HG03442 (cell line): ENCODE measurements around the gene ISLR.

ENCODE experiments used
- ATAC-seq: cut with Tn5 transposase; IDR thresholded peaks from one replicate; pipeline ENCODE4 v1.9.1; 2021; ENCODE audit warnings: mild to moderate bottlenecking, moderate library complexity; ENCODE audit not compliant: unreplicated experiment

Gene ISLR

DNA sequence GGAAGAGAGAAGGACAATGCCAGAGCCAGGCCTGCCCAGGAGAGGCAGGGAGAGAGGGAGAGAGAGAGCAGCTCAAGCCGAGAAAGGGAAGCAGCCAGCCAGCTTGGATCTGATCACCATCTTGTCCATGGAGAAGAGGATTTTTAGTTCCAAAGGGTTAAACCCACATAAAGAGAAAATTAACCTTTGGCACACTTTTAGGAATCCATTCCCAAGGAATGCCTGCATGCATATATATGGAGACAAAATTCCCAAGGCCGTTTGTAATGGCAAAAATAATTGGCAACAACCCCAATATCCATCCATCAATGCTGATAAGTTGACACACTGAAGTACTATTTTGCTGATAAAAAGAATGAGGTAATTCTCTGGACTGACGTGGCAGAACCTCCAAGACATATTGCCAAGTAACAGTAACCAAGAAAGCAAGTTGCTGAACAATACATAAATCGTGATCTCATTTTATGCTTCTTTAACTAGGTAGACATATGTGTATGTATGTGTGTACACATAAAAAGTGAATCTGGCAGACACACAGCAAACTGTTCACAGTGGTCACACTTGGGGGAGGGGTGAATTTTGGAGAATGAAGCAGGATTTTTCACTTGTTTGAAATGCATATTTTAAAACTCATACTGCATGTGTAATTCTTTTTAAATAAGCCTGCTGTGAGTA lies 36.6 kb downstream of the ISLR start:
- ATAC-seq = no peak

DNA sequence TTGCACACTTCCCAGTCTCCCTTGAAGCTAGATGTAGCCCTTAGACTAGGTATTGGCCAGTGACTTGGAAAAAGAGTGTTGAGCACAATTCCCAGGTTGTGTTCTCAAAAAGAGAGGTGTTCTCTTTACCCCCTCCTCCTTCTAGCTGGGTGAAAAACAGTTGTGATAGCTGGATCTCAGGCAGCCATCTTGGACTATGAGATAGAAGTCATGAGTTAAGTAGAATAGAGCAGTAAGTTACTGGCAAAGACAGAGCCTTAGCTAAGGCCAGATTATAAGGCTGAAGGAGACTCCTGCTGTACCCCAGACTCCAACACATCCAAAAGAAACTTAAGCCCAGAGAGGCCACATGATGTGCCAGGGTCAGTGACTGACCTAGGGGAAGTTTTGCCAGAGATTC lies 37.2 kb downstream of the ISLR start:
- no peak for ATAC-seq

DNA sequence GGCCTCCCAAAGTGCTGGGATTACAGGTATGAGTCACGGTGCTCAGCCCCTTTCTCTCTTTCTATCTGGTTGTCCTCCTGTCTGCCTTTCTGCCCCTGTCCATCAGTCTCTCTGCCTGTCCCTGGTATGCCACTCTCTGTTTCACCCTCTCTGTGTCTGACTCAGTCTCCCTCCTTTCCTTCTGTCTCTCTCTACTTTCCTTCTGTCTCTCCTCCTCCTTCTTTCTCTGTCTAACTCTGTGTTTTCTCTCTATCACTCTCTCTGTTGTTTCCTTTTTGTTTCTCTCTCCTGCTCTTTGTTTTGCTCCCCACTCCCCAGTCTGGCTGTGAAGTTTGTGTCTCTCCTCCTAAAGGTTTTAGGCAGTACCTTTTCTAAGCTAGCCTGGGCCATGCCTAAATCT lies 38.1 kb downstream of the ISLR start:
- no peak for ATAC-seq

DNA sequence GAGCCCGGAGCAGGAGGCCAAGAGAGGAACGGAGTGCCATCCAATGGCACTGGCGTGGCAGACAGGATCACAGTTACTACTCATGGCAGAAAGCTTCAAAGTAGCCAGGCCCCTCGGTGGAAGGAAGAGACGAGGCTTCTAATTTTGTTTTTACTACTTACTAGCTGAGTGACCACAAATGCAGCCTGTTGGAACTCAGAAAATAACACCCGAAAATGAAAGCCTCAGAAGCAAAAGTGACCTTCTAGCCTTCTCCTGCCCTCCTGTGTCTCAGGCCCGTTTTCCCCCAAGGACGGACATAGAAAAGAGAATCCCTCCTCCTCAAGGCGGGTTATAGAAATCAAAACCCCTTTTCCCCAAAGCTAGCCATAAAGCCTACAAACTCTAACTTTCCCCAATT lies 39.0 kb downstream of the ISLR start:
- no peak for ATAC-seq

DNA sequence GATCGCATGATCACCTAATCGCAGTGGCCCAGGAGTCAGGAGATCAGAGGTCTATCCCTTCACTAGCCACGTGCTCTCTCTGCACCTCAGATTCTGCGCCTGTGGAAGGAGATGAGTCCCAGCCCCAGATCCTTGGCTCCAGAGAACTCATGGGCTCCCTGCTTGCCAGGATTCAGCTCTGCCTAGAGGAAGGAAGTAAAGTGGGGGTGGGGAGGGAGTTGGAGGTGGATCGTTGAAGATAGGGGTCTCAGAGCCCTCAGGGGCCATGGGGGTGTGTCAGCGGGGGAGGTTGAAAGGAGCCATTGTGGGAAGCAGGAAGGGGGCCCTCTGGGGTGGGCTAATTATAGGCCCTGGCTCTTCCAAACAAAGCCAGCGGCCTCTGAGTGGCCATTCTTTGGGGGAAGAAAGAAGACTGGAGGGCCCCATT lies 40.4 kb downstream of the ISLR start:
- no peak for ATAC-seq

DNA sequence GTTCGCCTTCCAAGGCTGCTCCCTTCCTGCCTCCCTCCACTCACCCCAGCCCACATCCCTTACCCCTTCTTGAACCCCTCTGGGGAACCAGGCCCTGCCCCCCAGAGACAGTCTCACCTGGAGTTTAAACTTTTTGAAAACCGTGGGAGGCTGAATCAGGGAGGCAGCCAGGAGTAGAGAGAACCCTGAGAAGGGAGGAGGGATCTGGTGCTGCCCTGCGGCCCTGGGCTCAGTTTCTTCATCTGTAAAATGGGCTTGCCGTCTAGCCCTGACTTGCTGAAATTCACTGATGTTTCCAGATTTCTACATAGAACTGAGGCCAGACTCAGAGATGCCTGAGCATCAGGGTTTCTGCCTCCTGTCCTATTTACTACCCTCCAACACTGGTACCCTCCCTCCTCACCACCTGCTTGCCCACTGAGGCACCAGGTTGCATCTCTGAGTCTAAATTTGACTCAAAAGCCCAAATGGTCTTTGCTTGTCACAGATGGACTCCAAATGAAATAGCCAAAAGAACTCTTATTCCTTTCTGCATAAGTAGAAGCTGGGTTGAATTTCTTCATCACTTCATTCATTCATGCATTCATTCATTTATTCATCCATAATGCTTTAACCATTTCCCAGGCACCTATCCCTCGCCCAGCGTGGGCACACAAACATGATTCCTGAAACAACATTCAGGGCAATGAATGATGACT lies 41.0 kb downstream of the ISLR start:
- ATAC-seq = no peak

DNA sequence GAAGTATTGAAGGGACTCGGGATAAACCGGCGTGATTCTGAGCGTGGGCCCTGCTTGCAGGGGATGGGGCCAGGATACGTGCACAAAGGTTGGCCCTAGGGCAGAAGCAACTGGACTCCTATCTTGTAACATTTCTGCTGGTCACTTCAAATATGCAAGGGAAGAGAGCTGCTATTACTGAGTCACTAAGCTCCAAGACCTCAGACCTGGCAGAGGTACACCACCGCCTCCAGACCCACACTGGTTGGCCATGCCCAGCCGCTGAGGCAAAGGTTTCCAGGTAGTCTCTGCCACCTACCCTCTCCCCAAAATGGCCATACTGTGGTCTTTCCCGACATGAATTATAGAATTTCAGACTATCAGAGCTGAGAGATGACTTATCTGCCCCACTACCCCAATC lies 42.4 kb downstream of the ISLR start:
- ATAC-seq = no peak

DNA sequence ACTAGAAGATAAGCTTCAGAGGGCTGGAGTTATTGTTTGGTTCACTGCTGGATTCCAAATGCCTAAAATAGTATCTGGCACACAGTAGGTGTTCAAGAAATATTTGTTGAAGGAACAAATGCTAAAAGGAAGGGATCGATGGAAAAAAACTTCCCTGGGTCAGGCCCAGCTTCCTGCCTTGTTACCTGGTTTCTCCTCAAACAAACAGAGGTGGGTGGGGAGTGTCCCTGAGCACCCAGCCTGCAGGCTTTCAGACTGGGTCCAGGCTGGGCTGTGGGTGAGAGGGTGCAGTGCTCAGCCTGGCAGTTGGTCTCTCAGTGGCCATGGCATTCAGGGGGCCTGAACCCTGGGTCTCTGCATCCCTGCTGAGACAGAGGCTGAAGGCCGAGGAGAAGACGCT lies 43.4 kb downstream of the ISLR start:
- ATAC-seq = no peak

DNA sequence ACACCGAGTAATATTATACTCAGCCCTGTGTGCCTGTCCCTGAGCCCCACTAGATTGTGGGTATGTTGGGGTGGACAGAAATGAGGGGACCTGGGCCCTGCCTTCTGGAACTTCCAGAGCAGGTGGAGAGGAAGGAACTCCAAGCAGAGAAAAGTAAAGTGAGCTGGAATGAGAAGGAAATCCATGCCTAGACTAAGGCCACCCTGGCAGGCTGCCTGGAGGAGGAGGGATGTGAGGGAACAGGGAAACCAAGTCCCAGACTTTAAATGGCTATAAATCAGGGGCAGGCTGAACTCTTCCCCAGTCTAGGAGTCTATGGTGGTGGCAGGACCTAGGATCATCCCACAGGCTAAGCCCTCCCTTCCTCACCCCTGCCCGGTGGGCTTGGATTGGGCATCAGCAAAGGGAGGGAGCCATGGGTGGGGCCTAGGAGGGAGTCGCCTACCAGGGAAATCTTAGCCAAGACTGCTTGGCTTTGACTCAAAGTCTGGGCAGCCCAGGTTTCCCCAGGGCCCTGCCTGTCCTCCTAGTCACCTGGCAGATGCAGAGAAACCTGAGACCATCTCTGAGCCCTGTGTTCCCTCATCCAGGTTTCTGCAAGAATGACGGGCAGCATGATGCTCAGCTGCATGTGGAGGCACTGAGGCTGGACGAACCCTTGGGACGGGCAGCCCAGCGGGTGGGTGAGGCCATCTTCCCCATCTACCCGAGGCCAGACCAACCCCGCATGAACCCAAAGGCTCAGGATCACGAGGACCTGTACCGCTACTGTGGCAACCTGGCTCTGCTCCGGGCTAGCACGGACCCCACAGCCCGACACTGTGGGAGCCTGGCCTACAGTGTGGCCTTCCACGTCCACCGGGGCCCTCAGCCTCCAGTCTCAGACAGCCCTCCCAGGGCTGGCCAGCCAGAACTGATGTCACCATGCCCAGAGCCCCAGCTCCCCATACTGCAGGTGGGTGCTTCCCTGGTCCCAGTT lies 44.7 kb downstream of the ISLR start:
- no peak for ATAC-seq

DNA sequence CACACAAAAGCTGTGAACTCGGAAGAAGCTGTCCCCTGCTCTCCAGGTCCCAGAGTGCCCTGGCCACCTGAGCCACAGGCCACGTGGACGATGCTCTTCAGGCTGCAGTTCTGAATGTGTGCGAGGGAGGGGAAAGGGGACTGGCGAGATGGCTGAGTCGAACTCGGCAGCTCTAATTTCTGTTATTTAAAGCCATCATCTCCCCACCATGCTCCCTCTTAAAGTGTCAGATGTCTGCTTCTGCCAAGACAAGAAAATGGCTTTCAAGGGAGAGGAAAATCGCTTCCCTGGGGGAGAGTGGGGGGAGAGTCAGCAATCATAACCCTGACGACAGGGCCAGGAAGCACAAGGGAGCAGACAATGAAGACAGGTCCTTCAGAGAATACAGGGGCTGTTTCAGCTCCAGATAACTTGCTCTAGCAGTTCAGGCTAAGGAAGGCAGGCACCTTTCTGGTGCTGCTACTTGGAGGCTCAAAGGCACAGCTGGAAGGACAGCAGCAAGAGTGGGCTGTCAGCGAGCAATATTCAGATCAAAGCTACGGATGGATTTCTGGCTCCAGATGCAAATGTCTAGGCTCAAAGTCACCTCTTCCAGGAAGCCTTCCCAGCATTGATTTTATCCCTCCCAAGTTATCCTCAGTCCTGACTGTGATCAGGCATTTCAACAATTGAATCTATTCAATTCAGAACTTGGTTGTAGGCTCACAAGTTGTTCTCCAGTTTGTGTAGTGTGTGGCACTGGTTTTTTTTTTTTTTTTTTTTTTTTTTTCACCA lies 47.2 kb downstream of the ISLR start:
- ATAC-seq = no peak

DNA sequence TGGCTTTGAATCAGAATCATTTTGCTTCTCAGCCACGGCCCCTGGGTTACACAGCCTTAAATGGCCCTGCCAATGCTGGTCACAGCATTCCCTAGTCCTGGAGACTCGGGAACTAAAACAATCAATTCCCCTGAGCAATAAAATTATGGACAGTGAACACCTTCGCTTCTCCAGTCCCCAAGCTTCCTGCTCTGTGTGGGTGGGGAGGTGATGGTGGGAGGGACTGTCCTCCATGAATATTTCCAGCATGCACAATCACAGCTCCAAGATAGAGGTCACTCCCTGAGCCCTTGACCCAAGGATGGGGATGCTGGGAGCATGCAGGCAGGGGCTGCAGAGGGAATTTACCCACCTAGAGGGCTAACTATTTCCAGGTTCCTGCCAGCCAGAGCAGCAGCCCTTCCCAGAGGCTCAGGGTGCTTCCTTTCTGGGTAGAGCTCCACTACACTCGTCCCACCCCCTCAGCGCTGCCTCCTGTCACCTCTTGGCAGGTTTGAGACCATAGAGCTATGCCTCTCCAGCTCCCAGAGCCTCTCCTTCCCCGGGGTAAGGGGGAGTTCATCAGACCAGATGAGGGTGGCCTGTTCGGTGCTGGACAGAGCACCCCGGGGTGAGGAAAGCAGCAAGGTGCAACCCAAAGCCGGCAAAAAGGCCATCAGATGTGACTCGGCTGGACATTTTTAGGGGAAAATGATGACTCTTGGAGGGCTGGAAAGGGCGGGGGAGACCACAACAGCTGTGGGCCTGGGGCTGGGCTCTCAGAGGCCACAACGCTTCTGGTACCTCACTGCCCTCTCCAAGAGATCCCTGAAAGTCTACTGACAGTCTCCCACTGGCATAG lies 48.1 kb downstream of the ISLR start:
- ATAC-seq = no peak

DNA sequence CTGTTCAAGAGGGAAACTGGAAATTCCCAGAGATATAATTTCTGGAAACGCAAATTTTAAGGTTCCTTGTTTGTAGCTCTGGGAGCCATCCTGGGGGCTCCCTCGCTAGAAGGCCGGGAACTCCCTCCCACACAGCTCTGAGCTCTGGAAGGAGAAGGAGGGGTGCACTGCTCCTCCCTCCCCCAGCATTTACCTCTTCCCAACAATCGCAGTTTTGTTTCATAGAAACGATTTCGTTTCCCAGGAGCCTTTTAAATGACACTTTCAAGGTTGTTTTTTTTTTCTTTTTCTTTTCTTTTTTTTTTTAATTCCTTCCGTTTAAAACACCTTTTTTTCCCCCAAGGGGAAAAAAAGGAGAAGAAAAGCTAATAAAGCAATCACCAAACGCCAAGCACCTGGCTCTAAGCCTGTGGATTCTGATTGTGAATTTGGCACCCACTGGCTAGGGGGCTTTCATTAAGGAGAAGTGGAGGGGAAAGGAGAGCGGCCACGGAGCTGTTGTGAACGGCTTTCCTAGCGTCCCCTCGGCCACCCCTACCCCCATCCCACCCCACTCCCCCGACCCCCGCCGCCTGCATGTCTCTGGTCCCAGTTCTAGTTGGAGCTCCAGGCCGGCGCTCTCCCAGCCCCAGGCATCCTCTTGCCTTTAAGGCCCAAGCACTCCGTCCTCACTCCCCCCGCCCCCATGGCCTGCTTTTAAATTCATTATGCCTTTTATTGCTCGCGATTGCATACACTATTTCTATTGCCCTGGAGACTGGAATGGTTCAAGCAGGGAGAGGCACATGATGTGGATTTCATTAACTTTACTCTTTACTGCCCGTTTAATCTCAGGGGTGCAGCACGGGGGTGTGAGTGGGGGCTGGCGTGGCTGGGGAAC lies 49.0 kb downstream of the ISLR start:
- ATAC-seq = no peak

DNA sequence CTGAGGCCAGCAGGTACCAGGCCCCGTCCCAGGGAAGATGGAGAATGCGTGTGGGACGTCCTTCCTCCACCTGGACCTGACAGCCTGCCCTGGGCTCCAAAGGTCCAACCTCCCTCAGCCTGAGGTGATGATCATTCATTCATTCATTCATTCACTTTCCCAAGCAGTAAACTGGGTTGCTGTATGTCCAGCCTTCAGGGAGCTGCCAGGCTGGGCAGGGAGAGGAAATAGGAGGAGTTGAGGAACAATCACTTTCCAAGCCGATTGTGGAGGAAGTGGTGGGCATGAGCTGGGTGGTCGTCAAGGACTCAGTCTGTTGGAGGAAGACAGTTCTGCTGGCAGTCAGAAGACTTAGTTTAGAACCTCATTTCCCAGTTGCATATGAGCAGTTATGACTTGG lies 52.4 kb downstream of the ISLR start:
- no peak for ATAC-seq
